IMR-90 (cell line): ENCODE results near the gene CATSPERZ. TPM values are rescaled to one million over a fixed set of nuclear protein-coding genes. Genes with fewer than 3 reads are reported as not detected.

Source experiments
- ATAC-seq: fragments of 200-7000 bp; cut with Tn5 transposase; 2 replicates; pipeline ENCODE4 v1.9.1; 2020; ENCODE audit warnings: low read depth, mild to moderate bottlenecking, moderate library complexity
- BruUV-seq: library from RNA; stranded (reverse); fragments of 400-500 nt; replicated peaks from 2 replicates; lab custom pipeline; 2021; lab: Mats Ljungman, UMichigan
- CTCF ChIA-PET: fragments of 300-600 bp; formaldehyde crosslinking; extraction: SDS; loops from one replicate; lab custom pipeline; 2021; ENCODE audit warnings: antibody characterized with exemption; lab: Yijun Ruan, JAX
- POLR2A ChIA-PET: fragments of 300-600 bp; sonication (Branson Sonifier 250); formaldehyde crosslinking; loops from one replicate; lab custom pipeline; 2022; ENCODE audit warnings: antibody characterized with exemption; ENCODE audit not compliant: unreplicated experiment; lab: Charles Lee
- DNase-seq: peaks from one replicate; pipeline ENCODE4 v3.0.0; 2013
- H2AFZ ChIP-seq: replicated peaks from 2 replicates; pipeline ENCODE3; 2013; ENCODE audit warnings: low read length, mild to moderate bottlenecking; ENCODE audit not compliant: poor library complexity
- H2AK5ac ChIP-seq: 2 replicates; pipeline ENCODE4 v1.6.1; 2013; ENCODE audit warnings: low read depth, low read length, inconsistent platforms
- H2AK9ac ChIP-seq: replicated peaks from 2 replicates; pipeline ENCODE3; 2013; ENCODE audit warnings: mild to moderate bottlenecking, low read depth, low read length, moderate library complexity; ENCODE audit not compliant: poor library complexity
- H2BK120ac ChIP-seq: 2 replicates; pipeline ENCODE4 v1.6.1; 2013; ENCODE audit warnings: low read depth, low read length, inconsistent platforms
- H2BK15ac ChIP-seq: 3 replicates; pipeline ENCODE4 v1.6.1; 2013; ENCODE audit warnings: low read depth, low read length, inconsistent platforms
- H2BK20ac ChIP-seq: 2 replicates; pipeline ENCODE4 v1.6.1; 2013; ENCODE audit warnings: low read depth, mild to moderate bottlenecking, inconsistent platforms, low read length, moderate library complexity
- H2BK5ac ChIP-seq: 2 replicates; pipeline ENCODE4 v1.6.1; 2013; ENCODE audit warnings: mild to moderate bottlenecking, low read depth, low read length, inconsistent platforms; ENCODE audit not compliant: poor library complexity, severe bottlenecking
- H3K14ac ChIP-seq: replicated peaks from 2 replicates; pipeline ENCODE4 v1.6.1; 2013; ENCODE audit warnings: low read depth, low read length, inconsistent platforms
- H3K18ac ChIP-seq: 2 replicates; pipeline ENCODE4 v1.6.1; 2013; ENCODE audit warnings: low read depth, low read length, control low read depth
- H3K23ac ChIP-seq: 2 replicates; pipeline ENCODE4 v1.6.1; 2013; ENCODE audit warnings: low read depth, low read length, inconsistent platforms
- H3K27ac ChIP-seq: 2 replicates; pipeline ENCODE4 v1.5.1; 2013; ENCODE audit warnings: mild to moderate bottlenecking, control low read depth, low read length; ENCODE audit not compliant: insufficient read depth
- H3K27me3 ChIP-seq: 2 replicates; pipeline ENCODE4 v1.6.1; 2013; ENCODE audit warnings: low read length; ENCODE audit not compliant: control insufficient read depth, insufficient read depth
- H3K36me3 ChIP-seq: 2 replicates; pipeline ENCODE4 v1.6.1; 2013; ENCODE audit warnings: low read length, mixed read lengths; ENCODE audit not compliant: control insufficient read depth, insufficient read depth
- H3K4ac ChIP-seq: 2 replicates; pipeline ENCODE4 v1.6.1; 2013; ENCODE audit warnings: low read depth, low read length, inconsistent platforms
- H3K4me1 ChIP-seq: 2 replicates; pipeline ENCODE4 v1.6.1; 2013; ENCODE audit warnings: low read length, mixed read lengths; ENCODE audit not compliant: control insufficient read depth, insufficient read depth
- H3K4me2 ChIP-seq: 2 replicates; pipeline ENCODE4 v1.6.1; 2013; ENCODE audit warnings: low read depth, mild to moderate bottlenecking, control low read depth, low read length, moderate library complexity
- H3K4me3 ChIP-seq: 2 replicates; pipeline ENCODE4 v1.5.1; 2013; ENCODE audit warnings: low read depth, mild to moderate bottlenecking, control low read depth, low read length, moderate library complexity; ENCODE audit not compliant: insufficient read depth
- H3K56ac ChIP-seq: 2 replicates; pipeline ENCODE4 v1.6.1; 2013; ENCODE audit warnings: low read length, inconsistent platforms; ENCODE audit not compliant: insufficient read depth; ENCODE audit errors: extremely low read depth
- H3K79me1 ChIP-seq, 2 experiments: 2 replicates each; pipeline ENCODE4 v1.6.1; 2013; ENCODE audit warnings: low read length in 2 of 2, inconsistent platforms in 1 of 2, low read depth in 1 of 2
- H3K9ac ChIP-seq: 2 replicates; pipeline ENCODE4 v1.6.1; 2013; ENCODE audit warnings: low read depth, low read length, control low read depth
- H3K9me1 ChIP-seq: 2 replicates; pipeline ENCODE4 v1.6.1; 2013; ENCODE audit warnings: low read length, inconsistent platforms; ENCODE audit not compliant: insufficient read depth
- H3K9me3 ChIP-seq: 2 replicates; pipeline ENCODE4 v1.6.1; 2013; ENCODE audit warnings: low read length; ENCODE audit not compliant: control insufficient read depth, insufficient read depth
- H4K20me1 ChIP-seq: 2 replicates; pipeline ENCODE4 v1.6.1; 2013; ENCODE audit warnings: low read length, inconsistent platforms; ENCODE audit not compliant: insufficient read depth
- H4K5ac ChIP-seq: 2 replicates; pipeline ENCODE4 v1.6.1; 2013; ENCODE audit warnings: mild to moderate bottlenecking, low read depth, low read length, control low read depth
- H4K8ac ChIP-seq, 2 experiments: 2 replicates each; pipeline ENCODE4 v1.6.1; 2013; ENCODE audit warnings: low read depth in 2 of 2, low read length in 2 of 2, control low read depth in 1 of 2, inconsistent platforms in 1 of 2
- H4K91ac ChIP-seq: 2 replicates; pipeline ENCODE4 v1.6.1; 2013; ENCODE audit warnings: low read depth, low read length, inconsistent platforms; ENCODE audit not compliant: insufficient read depth
- BHLHE40 ChIP-seq: fragments of 150-350 bp; IDR thresholded peaks from 2 replicates; pipeline ENCODE4 v1.6.1; 2016; ENCODE audit warnings: mild to moderate bottlenecking, low read depth, low read length
- CEBPB ChIP-seq: IDR thresholded peaks from 2 replicates; pipeline ENCODE4 v1.6.1; 2012; ENCODE audit warnings: low read depth, low read length, improper control_type of control experiment
- CHD1 ChIP-seq: IDR thresholded peaks from 2 replicates; pipeline ENCODE4 v1.6.1; 2012; ENCODE audit warnings: low read depth, low read length, improper control_type of control experiment
- FOS ChIP-seq: fragments of 150-350 bp; IDR thresholded peaks from 2 replicates; pipeline ENCODE4 v1.6.1; 2016; ENCODE audit warnings: low read depth, low read length
- MXI1 ChIP-seq: IDR thresholded peaks from 2 replicates; pipeline ENCODE4 v1.6.1; 2012; ENCODE audit warnings: low read depth, mild to moderate bottlenecking, low read length, moderate library complexity, borderline replicate concordance
- POLR2A ChIP-seq: IDR thresholded peaks from 2 replicates; pipeline ENCODE4 v1.6.1; 2012; ENCODE audit warnings: mild to moderate bottlenecking, low read depth, low read length
- RFX5 ChIP-seq: IDR thresholded peaks from 2 replicates; pipeline ENCODE4 v1.8.0; 2012; ENCODE audit warnings: low read depth, mild to moderate bottlenecking, low read length, moderate library complexity
- SMC3 ChIP-seq: fragments of 150-350 bp; IDR thresholded peaks from 2 replicates; pipeline ENCODE4 v1.6.1; 2016; ENCODE audit warnings: low read depth, mild to moderate bottlenecking, antibody characterized with exemption, low read length, moderate library complexity
- WGBS, 2 experiments: methylation state at CpG; one replicate each; pipeline versions ENCODE4 v1.1.5 to v1.1.7; 2013; ENCODE audit warnings: missing lambda C conversion rate in 2 of 2; ENCODE audit not compliant: insufficient read length in 1 of 2; ENCODE audit errors: extremely low coverage in 2 of 2; 5-methylcytosine and 5-hydroxymethylcytosine counted together
- dilution Hi-C: fragments of 300-500 bp; cut with HindIII; formaldehyde crosslinking; loops from one replicate; pipeline ENCODE4 v1.14.3; 2018; ENCODE audit warnings: low sequenced_read_pairs; ENCODE audit not compliant: unreplicated experiment
- in situ Hi-C: fragments of 300-500 bp; cut with MboI; formaldehyde crosslinking; loops from 3 replicates; pipeline ENCODE4 v1.14.3; 2019; ENCODE audit warnings: low sequenced_read_pairs, inconsistent platforms, mixed read lengths
- intact Hi-C: fragments of 100-400 bp; cut with micrococcal nuclease; formaldehyde crosslinking; loops from 2 replicates; pipeline ENCODE4 v1.10.0; 2022
- polyA plus RNA-seq, 3 experiments: library from polyadenylated mRNA; depleted of rRNA; stranded (reverse); fragments of >200 nt; gene quantifications; 2 replicates each; pipeline ENCODE4 v1.2.3, GENCODE V29; 2012; ENCODE audit warnings: low replicate concordance in 1 of 3
- total RNA-seq: library from RNA; depleted of rRNA; stranded (reverse); fragments of >200 nt; gene quantifications from 2 replicates; pipeline ENCODE4 v1.2.3, GENCODE V29; 2012
- TF ChIP-seq, protein P1 (sequence below): fragments of 150-350 bp; IDR thresholded peaks from 2 replicates; pipeline ENCODE4 v1.6.1; 2017; ENCODE audit warnings: mild to moderate bottlenecking, antibody characterized with exemption, low read length, low read depth
- TF ChIP-seq, protein P2 (sequence below): conservative IDR thresholded peaks from 2 replicates; pipeline ENCODE4 v1.5.1; 2012; ENCODE audit warnings: mild to moderate bottlenecking, low read depth, low read length, improper control_type of control experiment
- TF ChIP-seq, protein P3 (sequence below): fragments of 150-350 bp; IDR thresholded peaks from 2 replicates; pipeline ENCODE4 v1.6.1; 2016; ENCODE audit warnings: low read depth, mild to moderate bottlenecking, low read length, moderate library complexity, borderline replicate concordance

The CATSPERZ gene
- total and polyA plus RNA-seq, 2 of the 4 experiments (the other 2 are of a cell fraction) = not detected

DNA sequence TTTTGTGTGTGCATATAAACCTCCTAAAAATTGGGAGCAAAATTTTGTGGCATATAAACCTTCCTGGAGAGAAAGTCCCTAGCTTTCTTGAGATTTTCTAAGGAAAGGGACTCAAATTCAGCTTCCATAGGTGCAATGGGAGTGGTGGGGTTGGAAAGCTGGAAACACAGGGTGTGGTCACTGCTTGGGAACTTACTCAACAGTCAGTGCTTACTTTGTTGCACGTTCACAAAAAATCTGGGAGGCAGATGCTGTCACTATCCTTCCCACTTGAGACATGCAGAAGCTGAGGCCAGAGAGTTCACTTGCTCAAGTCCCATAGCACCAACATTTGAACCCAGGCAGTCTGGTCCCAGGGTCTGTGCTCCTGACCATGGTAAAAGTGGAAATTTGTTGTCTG is 3.9 kb upstream of the CATSPERZ start:
- no peak overlapping the region for H2AK5ac ChIP-seq
- no peak overlapping the region for H2BK5ac ChIP-seq
- no peak overlapping the region for H4K5ac ChIP-seq
- TF ChIP-seq FOS = no peak
- no peak for TF ChIP-seq MXI1
- TF ChIP-seq RFX5 = no peak
- TF ChIP-seq CEBPB = no peak
- no peak for TF ChIP-seq SMC3
- TF ChIP-seq BHLHE40 = no peak
- TF ChIP-seq, protein P1, sequence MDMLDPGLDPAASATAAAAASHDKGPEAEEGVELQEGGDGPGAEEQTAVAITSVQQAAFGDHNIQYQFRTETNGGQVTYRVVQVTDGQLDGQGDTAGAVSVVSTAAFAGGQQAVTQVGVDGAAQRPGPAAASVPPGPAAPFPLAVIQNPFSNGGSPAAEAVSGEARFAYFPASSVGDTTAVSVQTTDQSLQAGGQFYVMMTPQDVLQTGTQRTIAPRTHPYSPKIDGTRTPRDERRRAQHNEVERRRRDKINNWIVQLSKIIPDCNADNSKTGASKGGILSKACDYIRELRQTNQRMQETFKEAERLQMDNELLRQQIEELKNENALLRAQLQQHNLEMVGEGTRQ = no peak
- TF ChIP-seq, protein P2, sequence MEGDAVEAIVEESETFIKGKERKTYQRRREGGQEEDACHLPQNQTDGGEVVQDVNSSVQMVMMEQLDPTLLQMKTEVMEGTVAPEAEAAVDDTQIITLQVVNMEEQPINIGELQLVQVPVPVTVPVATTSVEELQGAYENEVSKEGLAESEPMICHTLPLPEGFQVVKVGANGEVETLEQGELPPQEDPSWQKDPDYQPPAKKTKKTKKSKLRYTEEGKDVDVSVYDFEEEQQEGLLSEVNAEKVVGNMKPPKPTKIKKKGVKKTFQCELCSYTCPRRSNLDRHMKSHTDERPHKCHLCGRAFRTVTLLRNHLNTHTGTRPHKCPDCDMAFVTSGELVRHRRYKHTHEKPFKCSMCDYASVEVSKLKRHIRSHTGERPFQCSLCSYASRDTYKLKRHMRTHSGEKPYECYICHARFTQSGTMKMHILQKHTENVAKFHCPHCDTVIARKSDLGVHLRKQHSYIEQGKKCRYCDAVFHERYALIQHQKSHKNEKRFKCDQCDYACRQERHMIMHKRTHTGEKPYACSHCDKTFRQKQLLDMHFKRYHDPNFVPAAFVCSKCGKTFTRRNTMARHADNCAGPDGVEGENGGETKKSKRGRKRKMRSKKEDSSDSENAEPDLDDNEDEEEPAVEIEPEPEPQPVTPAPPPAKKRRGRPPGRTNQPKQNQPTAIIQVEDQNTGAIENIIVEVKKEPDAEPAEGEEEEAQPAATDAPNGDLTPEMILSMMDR = no peak
- no peak for TF ChIP-seq POLR2A
- TF ChIP-seq CHD1 = no peak
- TF ChIP-seq, protein P3, sequence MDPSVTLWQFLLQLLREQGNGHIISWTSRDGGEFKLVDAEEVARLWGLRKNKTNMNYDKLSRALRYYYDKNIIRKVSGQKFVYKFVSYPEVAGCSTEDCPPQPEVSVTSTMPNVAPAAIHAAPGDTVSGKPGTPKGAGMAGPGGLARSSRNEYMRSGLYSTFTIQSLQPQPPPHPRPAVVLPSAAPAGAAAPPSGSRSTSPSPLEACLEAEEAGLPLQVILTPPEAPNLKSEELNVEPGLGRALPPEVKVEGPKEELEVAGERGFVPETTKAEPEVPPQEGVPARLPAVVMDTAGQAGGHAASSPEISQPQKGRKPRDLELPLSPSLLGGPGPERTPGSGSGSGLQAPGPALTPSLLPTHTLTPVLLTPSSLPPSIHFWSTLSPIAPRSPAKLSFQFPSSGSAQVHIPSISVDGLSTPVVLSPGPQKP = no peak
- ATAC-seq (no peak), DNase-seq (no peak)
- H4K20me1 ChIP-seq = peaks cover 4% of the 10 kb centered on the region; the same call in 1 of the 2 replicates
- H3K27ac ChIP-seq = no peak overlapping the region
- no peak overlapping the region for H3K23ac ChIP-seq
- no peaks in the 10 kb centered on the region for H3K36me3 ChIP-seq
- no peak overlapping the region for H3K9ac ChIP-seq
- CTCF ChIA-PET = no interaction called here
- in situ Hi-C loops (no loop called here), intact Hi-C loops (no loop called here), dilution Hi-C loops (no loop called here)
- no peak overlapping the region for H3K4me2 ChIP-seq
- H3K79me1 ChIP-seq = no peaks in the 10 kb centered on the region
- no peak overlapping the region for H3K4me3 ChIP-seq
- peaks cover 94% of the 10 kb centered on the region for H3K27me3 ChIP-seq
- no peak overlapping the region for H3K4ac ChIP-seq
- no TSS peak for BruUV-seq
- no peak overlapping the region for H4K91ac ChIP-seq
- H2BK15ac ChIP-seq = no peak overlapping the region
- no peak overlapping the region for H2BK120ac ChIP-seq
- no peaks in the 10 kb centered on the region for H3K9me3 ChIP-seq
- H2BK20ac ChIP-seq = no peak overlapping the region
- H3K56ac ChIP-seq = no peak overlapping the region
- no peak overlapping the region for H4K8ac ChIP-seq
- no peak overlapping the region for H2AFZ ChIP-seq
- POLR2A ChIA-PET = no interaction called here
- no peaks in the 10 kb centered on the region for H3K9me1 ChIP-seq
- peaks cover 8% of the 10 kb centered on the region for H3K4me1 ChIP-seq
- 0% methylated on average over 1 of the region's 1 CpG; no CpG with 5 or more reads in 1 of the 2 experiments for whole genome bisulfite sequencing, 2 experiments
- no peak overlapping the region for H3K14ac ChIP-seq
- H3K18ac ChIP-seq = no peak overlapping the region
- H2AK9ac ChIP-seq = no peak overlapping the region
